Gastrocnemius medialis (tissue), 4 donors: ENCODE results near the gene SLC35F1. TPM values are rescaled to one million over a fixed set of nuclear protein-coding genes. Genes with fewer than 3 reads are reported as not detected.

Experiments
- ATAC-seq, 2 donors: fragments of 150-250 bp; one replicate each; pipeline ENCODE4 v1.9.1; 2016
- DNase-seq, 2 donors: peaks; one replicate each; pipeline ENCODE4 v3.0.0-alpha.2; 2019
- H3K27ac ChIP-seq, 4 donors: fragments of 200-600 bp; sonication (generic); 1 replicate in 1 of 4; 2 replicates in 3 of 4; pipeline ENCODE4 v1.5.1; 2016 to 2018; ENCODE audit warnings: mild to moderate bottlenecking in 2 of 4, moderate library complexity in 1 of 4
- H3K27me3 ChIP-seq, 3 donors: fragments of 200-600 bp; sonication (generic) in 2 of 3; 1 replicate in 1 of 3; 2 replicates in 2 of 3; pipeline versions ENCODE4 v1.5.1 to v1.6.0; 2016 to 2019; ENCODE audit warnings: mild to moderate bottlenecking in 1 of 3, moderate library complexity in 1 of 3
- H3K36me3 ChIP-seq, 2 donors: fragments of 200-600 bp; sonication (generic) in 1 of 2; one replicate each; pipeline ENCODE4 v1.5.1; 2017 to 2018
- H3K4me1 ChIP-seq, 2 donors: fragments of 200-600 bp; sonication (generic) in 1 of 2; one replicate each; pipeline ENCODE4 v1.5.1; 2016 to 2017; ENCODE audit warnings: mild to moderate bottlenecking in 2 of 2
- H3K4me3 ChIP-seq, 4 donors: fragments of 200-600 bp; sonication (generic) in 3 of 4; 1 replicate in 1 of 4; 2 replicates in 3 of 4; pipeline ENCODE4 v1.5.1; 2016 to 2019; ENCODE audit warnings: mild to moderate bottlenecking in 2 of 4
- H3K9me3 ChIP-seq, 3 donors: fragments of 200-600 bp; sonication (generic) in 2 of 3; 1 replicate in 1 of 3; 2 replicates in 2 of 3; pipeline ENCODE4 v1.5.1; 2016 to 2019
- POLR2A ChIP-seq, 2 donors: fragments of 450-650 bp; IDR thresholded peaks; one replicate each; pipeline ENCODE4 v1.6.1; 2017; ENCODE audit warnings: antibody characterized with exemption in 2 of 2, mild to moderate bottlenecking in 2 of 2, moderate library complexity in 2 of 2
- in situ Hi-C, 4 donors: fragments of 200-750 bp; cut with MboI; loops; one replicate each; pipeline versions ENCODE4 v1.15.0 to v1.8.0; 2017; ENCODE audit warnings: low sequenced_read_pairs in 4 of 4
- intact Hi-C: fragments of 100-400 bp; cut with DNase I; formaldehyde crosslinking; loops from one replicate; pipeline ENCODE4 v1.15.1; 2023; ENCODE audit warnings: low total_unique reads
- total RNA-seq, 4 donors: library from RNA; depleted of rRNA; stranded (reverse); fragments of >200 nt; gene quantifications; one replicate each; pipeline versions ENCODE4 v1.1.0 to v1.2.3, GENCODE V29; 2016
- TF ChIP-seq, protein P1 (sequence below), 5 experiments: fragments of 450-650 bp in 3 of 5; fragments of 200-600 bp in 2 of 5; sonication (generic) in 2 of 5; IDR thresholded peaks in 4 of 5; conservative IDR thresholded peaks in 1 of 5; 1 replicate in 4 of 5; 2 replicates in 1 of 5; pipeline ENCODE4 v1.5.1; 2016 to 2019; ENCODE audit warnings: antibody characterized with exemption in 5 of 5, mild to moderate bottlenecking in 3 of 5, moderate library complexity in 3 of 5

SLC35F1 gene
- total RNA-seq, 4 donors from 2014 or later = 0.13 to 0.29 TPM; not detected in 2

DNA sequence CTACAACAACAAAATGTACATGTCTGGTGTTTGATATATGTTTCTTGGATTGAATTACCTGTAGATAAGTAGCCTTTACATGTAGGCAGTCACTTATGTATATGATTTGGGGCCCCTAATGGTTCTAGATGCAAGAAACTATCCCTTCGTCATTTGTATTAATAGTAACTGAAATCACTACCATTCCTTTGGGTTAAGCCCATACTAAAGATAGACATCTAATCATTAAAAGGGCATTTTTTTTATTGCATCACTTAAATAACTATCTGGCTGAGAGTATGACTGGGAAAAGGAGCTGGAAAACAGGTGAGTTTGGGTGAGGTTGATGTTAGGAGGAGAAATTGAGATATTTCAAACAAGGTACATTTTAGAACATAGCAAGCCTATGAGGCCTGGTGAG lies 427.6 kb downstream of the SLC35F1 start:
- no peak for TF ChIP-seq POLR2A (IDR thresholded peaks at IDR 0.05)
- TF ChIP-seq, protein P1, sequence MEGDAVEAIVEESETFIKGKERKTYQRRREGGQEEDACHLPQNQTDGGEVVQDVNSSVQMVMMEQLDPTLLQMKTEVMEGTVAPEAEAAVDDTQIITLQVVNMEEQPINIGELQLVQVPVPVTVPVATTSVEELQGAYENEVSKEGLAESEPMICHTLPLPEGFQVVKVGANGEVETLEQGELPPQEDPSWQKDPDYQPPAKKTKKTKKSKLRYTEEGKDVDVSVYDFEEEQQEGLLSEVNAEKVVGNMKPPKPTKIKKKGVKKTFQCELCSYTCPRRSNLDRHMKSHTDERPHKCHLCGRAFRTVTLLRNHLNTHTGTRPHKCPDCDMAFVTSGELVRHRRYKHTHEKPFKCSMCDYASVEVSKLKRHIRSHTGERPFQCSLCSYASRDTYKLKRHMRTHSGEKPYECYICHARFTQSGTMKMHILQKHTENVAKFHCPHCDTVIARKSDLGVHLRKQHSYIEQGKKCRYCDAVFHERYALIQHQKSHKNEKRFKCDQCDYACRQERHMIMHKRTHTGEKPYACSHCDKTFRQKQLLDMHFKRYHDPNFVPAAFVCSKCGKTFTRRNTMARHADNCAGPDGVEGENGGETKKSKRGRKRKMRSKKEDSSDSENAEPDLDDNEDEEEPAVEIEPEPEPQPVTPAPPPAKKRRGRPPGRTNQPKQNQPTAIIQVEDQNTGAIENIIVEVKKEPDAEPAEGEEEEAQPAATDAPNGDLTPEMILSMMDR (IDR thresholded peaks at IDR 0.05 in 4 of 5, conservative IDR thresholded peaks at IDR 0.05 in 1 of 5) = no peak
- in situ Hi-C loops = no loop called here
- Histone ChIP-seq H3K9me3 (no peaks in the 10 kb centered on the region), H3K27me3 (no peaks in the 10 kb centered on the region), H3K27ac (peak overlapping the region; percentile 80 to 90 (median 88)), H3K36me3 (no peaks in the 10 kb centered on the region), H3K4me3 (no peak overlapping the region), H3K4me1 (peaks cover 28 to 29% of the 10 kb centered on the region in 2 donors)
- intact Hi-C loops = loop anchor here (1.0 to 2.0 kb wide), 2 partner anchors 38 to 62 kb away; no protein-coding TSS in a partner anchor
- no peak for DNase-seq
- ATAC-seq = peak; percentile 89 to 90

DNA sequence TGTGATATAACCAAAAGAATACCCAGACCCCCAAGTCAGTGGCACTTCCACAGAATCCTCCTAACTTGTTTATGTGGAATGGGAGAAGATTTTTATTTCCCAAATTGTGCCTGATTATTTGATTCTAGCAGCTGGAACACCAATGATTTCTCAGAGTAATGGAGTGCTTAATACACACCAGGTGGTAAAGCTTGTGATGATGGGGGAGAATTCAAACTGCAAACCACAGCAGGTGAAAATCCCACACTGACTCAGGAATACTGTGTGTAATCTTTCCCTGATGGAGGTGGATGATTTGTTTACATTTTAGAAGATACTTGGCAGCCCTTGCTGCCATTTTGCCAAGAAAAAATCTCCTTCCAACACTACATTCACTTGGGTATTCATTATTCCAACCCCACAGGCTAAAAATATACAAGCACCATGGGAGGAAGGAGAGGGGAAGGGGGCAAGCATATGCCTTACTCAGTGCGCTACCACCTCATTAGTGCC lies 428.3 kb downstream of the SLC35F1 start:
- in situ Hi-C loops (no loop called here), intact Hi-C loops (loop anchor here (2.0 kb wide), 1 partner anchor 37 kb away; no protein-coding TSS in a partner anchor)
- Histone ChIP-seq H3K4me1 (peaks cover 28 to 29% of the 10 kb centered on the region in 2 donors), H3K9me3 (no peaks in the 10 kb centered on the region), H3K4me3 (no peak overlapping the region), H3K27me3 (no peaks in the 10 kb centered on the region), H3K36me3 (no peaks in the 10 kb centered on the region), H3K27ac (peak overlapping the region; percentile 80 to 90 (median 88))
- DNase-seq (no peak), ATAC-seq (no peak)
- TF ChIP-seq POLR2A (IDR thresholded peaks at IDR 0.05) = no peak
- TF ChIP-seq, protein P1 (IDR thresholded peaks at IDR 0.05 in 4 of 5, conservative IDR thresholded peaks at IDR 0.05 in 1 of 5) = no peak

DNA sequence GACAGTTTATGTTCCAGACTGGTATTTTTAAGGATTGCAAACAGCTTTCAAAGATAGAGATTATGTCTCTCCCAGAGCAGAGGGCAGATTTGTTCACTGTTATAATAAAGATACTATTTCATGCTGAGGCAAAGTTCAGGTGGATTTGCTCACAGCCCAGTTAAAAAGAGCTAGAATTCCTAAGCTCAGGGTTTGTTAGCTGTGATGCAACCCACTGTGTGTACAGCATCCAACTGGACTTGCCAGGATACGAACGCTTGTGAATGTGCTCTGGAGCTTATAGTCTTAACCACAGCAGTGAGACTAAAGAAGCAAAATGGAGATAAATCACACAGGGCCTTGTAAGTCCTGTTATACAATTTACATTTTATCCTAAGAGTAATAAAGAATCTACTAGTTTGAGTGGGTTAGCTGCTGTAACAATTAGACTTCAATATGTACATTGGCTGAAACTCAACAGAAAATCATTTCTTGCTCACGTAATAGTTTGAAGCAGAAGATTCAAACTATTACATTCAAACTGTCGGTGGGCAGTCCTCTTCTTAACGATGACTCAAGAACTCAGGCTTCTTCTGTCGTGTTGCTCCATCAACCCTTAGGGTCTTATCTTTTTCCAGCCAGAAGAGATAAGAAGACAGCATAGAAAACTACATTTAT lies 437.1 kb downstream of the SLC35F1 start:
- in situ Hi-C loops = no loop called here
- intact Hi-C loops = no loop called here
- H3K4me3 ChIP-seq = no peak overlapping the region

DNA sequence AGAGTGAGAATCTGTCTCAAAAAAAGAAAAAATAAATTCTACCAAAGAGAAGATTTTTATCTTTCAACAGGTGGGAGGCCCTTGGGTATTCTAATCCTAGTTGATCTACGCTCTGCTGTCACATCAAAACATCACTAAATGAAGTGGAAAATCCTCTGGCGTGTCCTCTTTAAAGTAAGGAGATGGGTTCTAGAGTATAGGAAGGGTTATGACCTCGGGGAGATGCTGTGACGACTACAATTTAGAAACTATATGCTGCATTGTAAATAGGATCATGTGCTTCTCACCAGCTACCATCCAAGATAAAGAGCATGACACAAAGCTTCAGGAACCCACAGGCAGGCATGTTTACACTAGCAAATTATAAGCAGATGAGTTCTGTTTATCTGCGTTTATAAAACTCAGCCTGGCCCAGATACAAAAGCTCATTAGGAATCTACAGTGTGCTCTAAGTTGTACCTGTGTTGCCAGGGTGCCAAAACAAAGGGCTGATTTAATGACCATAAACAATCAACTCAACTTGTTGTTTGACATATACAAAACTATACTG lies 443.9 kb downstream of the SLC35F1 start:
- in situ Hi-C loops (no loop called here), intact Hi-C loops (no loop called here)
- no peaks in the 10 kb centered on the region for H3K36me3 ChIP-seq
- no peak overlapping the region for H3K4me3 ChIP-seq
- H3K27me3 ChIP-seq = no peaks in the 10 kb centered on the region
- DNase-seq (no peak), ATAC-seq (no peak)
- no peak for TF ChIP-seq POLR2A (IDR thresholded peaks at IDR 0.05)
- TF ChIP-seq, protein P1 (IDR thresholded peaks at IDR 0.05 in 4 of 5, conservative IDR thresholded peaks at IDR 0.05 in 1 of 5) = no peak
- no peaks in the 10 kb centered on the region for H3K9me3 ChIP-seq
- H3K27ac ChIP-seq = no peak overlapping the region
- H3K4me1 ChIP-seq = peaks cover 3 to 14% of the 10 kb centered on the region in 2 donors

More for the DNA sequence above, 437.1 kb downstream of the SLC35F1 start:
- H3K4me1 ChIP-seq = no peaks in the 10 kb centered on the region
- no peaks in the 10 kb centered on the region for H3K9me3 ChIP-seq
- ATAC-seq = no peak
- no peak for DNase-seq
- no peaks in the 10 kb centered on the region for H3K27me3 ChIP-seq
- TF ChIP-seq, protein P1 (IDR thresholded peaks at IDR 0.05 in 4 of 5, conservative IDR thresholded peaks at IDR 0.05 in 1 of 5) = no peak
- no peak for TF ChIP-seq POLR2A (IDR thresholded peaks at IDR 0.05)
- H3K27ac ChIP-seq = no peak overlapping the region
- H3K36me3 ChIP-seq = no peaks in the 10 kb centered on the region
